Bronchial epithelial cell (primary cell): ENCODE results near the gene SMCO3. TPM values are rescaled to one million over a fixed set of nuclear protein-coding genes. Genes with fewer than 3 reads are reported as not detected.

Experiments
- DNase-seq: peaks from one replicate; pipeline ENCODE4 v3.0.0-alpha.2; 2010; ENCODE audit warnings: low read depth
- FAIRE-seq: peaks from 2 replicates; lab custom pipeline; 2011; peaks lifted over from hg19 to GRCh38; lab: Jason Lieb, UNC
- H3K27me3 ChIP-seq: 2 replicates; pipeline ENCODE4 v1.5.1; 2011; ENCODE audit warnings: low read length; ENCODE audit not compliant: control insufficient read depth, insufficient read depth
- H3K36me3 ChIP-seq: 2 replicates; pipeline ENCODE4 v1.5.1; 2011; ENCODE audit warnings: low read length; ENCODE audit not compliant: control insufficient read depth, insufficient read depth
- H3K4me3 ChIP-seq: 2 replicates; pipeline ENCODE4 v1.5.1; 2011; ENCODE audit warnings: mild to moderate bottlenecking, low read depth, low read length, control low read depth
- total RNA-seq: library from RNA; depleted of rRNA; stranded (reverse); fragments of >200 nt; gene quantifications from 2 replicates; pipeline ENCODE4 v1.2.1, GENCODE V29; 2014
- TF ChIP-seq, protein P1 (sequence below): IDR thresholded peaks from 2 replicates; pipeline ENCODE4 v1.5.1; 2011; ENCODE audit warnings: mild to moderate bottlenecking, moderate library complexity, low read length, control low read depth, inconsistent platforms; ENCODE audit not compliant: insufficient read depth, severe bottlenecking

The SMCO3 gene
- total RNA-seq, 1 donor from 2014 or later = not detected

DNA sequence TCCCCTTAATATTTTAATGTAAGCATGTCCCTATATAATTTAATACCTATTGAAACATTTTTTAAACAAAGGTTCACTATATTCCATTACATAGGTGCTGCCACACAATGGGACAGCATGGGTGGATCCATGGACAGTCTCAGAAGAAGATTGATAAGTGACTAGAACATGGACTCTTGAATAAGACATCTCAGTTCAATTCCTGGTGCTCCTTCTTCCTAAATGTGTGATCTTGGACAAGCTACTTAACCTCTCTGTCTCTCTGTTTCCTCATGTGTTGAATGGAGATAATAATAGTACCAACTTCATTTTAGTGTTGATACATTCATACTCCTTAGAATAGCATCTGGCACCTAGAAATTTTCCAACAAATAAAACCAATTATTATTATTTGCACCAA, 30.4 kb upstream of the SMCO3 start:
- H3K36me3 ChIP-seq = no peaks in the 10 kb centered on the region
- DNase-seq (no peak), FAIRE-seq (no peak)
- TF ChIP-seq, protein P1, sequence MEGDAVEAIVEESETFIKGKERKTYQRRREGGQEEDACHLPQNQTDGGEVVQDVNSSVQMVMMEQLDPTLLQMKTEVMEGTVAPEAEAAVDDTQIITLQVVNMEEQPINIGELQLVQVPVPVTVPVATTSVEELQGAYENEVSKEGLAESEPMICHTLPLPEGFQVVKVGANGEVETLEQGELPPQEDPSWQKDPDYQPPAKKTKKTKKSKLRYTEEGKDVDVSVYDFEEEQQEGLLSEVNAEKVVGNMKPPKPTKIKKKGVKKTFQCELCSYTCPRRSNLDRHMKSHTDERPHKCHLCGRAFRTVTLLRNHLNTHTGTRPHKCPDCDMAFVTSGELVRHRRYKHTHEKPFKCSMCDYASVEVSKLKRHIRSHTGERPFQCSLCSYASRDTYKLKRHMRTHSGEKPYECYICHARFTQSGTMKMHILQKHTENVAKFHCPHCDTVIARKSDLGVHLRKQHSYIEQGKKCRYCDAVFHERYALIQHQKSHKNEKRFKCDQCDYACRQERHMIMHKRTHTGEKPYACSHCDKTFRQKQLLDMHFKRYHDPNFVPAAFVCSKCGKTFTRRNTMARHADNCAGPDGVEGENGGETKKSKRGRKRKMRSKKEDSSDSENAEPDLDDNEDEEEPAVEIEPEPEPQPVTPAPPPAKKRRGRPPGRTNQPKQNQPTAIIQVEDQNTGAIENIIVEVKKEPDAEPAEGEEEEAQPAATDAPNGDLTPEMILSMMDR = no peak
- no peaks in the 10 kb centered on the region for H3K27me3 ChIP-seq
- H3K4me3 ChIP-seq = no peak overlapping the region

DNA sequence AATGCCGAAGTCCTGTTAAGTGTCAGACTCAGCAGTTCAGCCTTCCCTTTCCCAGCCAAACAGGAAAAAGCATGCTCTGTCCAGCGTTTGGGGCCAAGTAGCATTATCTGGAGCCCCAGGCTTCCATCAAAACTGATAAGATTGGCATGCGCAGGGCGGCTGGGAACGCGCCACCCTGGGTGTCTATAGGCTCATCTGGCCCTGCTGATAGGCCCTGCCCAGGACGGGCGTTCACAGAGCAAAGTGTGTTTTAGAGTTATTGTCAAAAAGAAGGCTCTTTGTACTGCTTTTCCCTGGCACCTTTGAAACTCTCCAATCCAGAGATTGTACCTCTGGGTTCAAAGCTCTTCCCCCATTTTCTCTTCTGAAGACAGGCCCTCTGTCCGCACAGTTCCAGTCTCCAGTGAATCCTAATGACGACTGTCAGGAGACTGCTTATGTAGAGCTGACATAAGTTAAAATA, 29.5 kb upstream of the SMCO3 start, which contains the start of gene ART4:
TSS of gene ART4 (minus strand) at position 102 of the 463 bp plus-strand sequence. CDS start 413 bp downstream, outside the sequence.
- DNase-seq = no peak
- no peak within 1 kb of the TSS for H3K4me3 ChIP-seq
- TF ChIP-seq, protein P1 = no peak
- no peaks in the 10 kb centered on the region for H3K27me3 ChIP-seq
- no peak for FAIRE-seq
- H3K36me3 ChIP-seq = no peaks in the 10 kb centered on the region

DNA sequence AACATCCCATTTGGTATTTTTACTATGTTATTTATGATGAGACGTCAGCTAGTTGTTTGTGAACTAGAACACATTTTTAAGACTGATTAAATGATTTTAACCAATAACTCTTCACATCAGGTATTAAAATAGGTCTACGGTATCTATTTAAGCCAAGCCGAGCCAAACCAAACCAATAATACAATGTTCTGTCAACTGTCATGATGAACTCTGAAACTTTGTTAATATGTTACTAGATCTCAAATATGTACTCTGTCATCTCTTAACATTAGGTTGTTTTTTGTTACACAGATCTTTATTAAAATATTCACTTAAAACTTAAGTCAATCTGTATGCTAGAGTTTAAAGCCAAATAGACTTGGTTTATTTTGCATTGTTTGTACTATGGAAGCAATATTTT, 28.3 kb upstream of the SMCO3 start:
- H3K36me3 ChIP-seq = no peaks in the 10 kb centered on the region
- H3K27me3 ChIP-seq = no peaks in the 10 kb centered on the region
- H3K4me3 ChIP-seq = no peak overlapping the region
- TF ChIP-seq, protein P1 = no peak
- DNase-seq (no peak), FAIRE-seq (no peak)

DNA sequence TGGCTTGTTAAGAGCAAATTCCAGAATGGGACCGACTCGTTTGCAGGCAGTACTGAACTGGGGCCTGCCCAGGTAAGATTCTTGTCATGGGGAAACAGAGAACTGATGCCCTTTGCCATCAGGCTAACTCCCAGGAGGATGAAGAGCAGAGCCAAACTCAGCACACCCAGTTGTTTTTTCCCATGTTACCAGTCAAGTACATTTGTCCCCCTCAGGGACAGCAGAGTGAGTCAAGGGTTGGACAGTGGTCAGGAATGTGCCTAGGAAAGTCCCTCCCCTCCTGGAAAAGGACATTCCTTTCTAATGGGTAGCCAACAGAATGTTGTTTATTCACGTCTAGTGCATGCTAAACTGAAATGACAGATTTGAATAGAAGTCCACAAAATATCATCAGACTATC, 27.8 kb upstream of the SMCO3 start:
- no peak overlapping the region for H3K4me3 ChIP-seq
- TF ChIP-seq, protein P1 = no peak
- DNase-seq (peak; percentile 83), FAIRE-seq (no peak)
- H3K27me3 ChIP-seq = no peaks in the 10 kb centered on the region
- no peaks in the 10 kb centered on the region for H3K36me3 ChIP-seq

DNA sequence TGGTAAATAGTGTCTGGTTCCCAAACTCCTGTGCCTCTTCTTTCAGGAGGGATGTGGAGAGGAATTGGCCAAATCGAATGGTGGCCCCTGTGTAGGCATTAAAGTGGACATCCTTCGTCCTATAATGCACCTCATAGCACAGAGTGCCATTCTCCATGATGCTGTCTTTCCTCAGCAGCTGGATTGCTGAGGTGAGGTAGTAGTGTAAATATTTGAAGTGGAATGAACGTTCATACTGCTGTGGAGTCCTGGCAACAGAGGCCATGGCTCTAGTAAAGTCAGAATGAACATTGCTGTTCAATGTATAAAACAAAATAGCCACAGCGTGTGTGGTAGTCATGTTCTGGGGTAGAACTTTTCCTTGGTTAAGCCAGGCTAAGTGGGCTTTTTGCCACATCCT, 26.6 kb upstream of the SMCO3 start:
- TF ChIP-seq, protein P1 = no peak
- Histone ChIP-seq H3K36me3 (no peaks in the 10 kb centered on the region), H3K4me3 (no peak overlapping the region), H3K27me3 (no peaks in the 10 kb centered on the region)
- DNase-seq (no peak), FAIRE-seq (no peak)

DNA sequence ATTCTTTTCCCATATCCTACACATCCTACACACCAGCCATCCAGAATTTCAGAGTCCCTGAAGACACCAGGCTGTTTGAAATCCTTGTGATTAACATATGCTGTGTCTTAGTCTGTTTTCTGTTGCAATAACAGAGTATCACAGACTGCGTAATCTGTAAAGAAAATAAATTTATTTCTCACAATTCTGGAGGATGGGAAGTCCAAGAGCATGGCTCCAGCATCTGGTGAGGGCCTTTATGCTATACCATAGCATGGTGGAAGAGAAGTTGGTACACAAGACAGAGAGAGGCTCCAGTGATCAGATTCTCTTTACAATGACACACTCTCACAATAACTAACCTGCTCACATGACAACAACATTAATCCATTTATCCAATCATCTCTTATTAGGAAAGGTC, 25.3 kb upstream of the SMCO3 start:
- Histone ChIP-seq H3K27me3 (no peaks in the 10 kb centered on the region), H3K36me3 (no peaks in the 10 kb centered on the region), H3K4me3 (no peak overlapping the region)
- DNase-seq = no peak
- TF ChIP-seq, protein P1 = no peak
- FAIRE-seq = no peak
